ENCODE measurements around the gene CD40. TPM values are rescaled to one million over a fixed set of nuclear protein-coding genes. Genes with fewer than 3 reads are reported as not detected.

The CD40 gene
- total and polyA plus RNA-seq, 2 of the 8 experiments (the other 6 are each of a cell fraction or from before 2014, with no cell fraction given), result 14.5 to 18.8 TPM

- no peak for TF ChIP-seq KDM1A (IDR thresholded peaks at IDR 0.05; ENCODE audit: borderline replicate concordance, low read length)
- H3K14ac ChIP-seq (ENCODE audit: insufficient read length), result no peak overlapping the region
- H4K5ac ChIP-seq (ENCODE audit: insufficient read length, low read depth, low read length), result no peak overlapping the region
- no peak overlapping the region for H4K8ac ChIP-seq (ENCODE audit: extremely low read depth, insufficient read depth, low read length)
- H3K9me3 ChIP-seq (ENCODE audit: insufficient read depth in 2 of 2, low read depth in 1 of 2, low read length in 1 of 2), result no peaks in the 10 kb centered on the region
- H4K91ac ChIP-seq (replicated peaks; ENCODE audit: insufficient read length, low read length), result no peak overlapping the region
- 84% methylated on average over 6 of the region's 6 CpGs; no CpG with 5 or more reads in 1 of the 2 experiments for WGBS, 2 experiments (ENCODE audit: extremely low coverage in 1 of 2, insufficient coverage in 1 of 2, insufficient read length in 1 of 2, insufficient replicate concordance in 2 of 2, low coverage in 1 of 2, low lambda C conversion rate in 2 of 2, missing lambda C conversion rate in 1 of 2)
- H3K4me3 ChIP-seq (ENCODE audit: extremely low read depth in 1 of 4, insufficient read depth in 2 of 4, low read depth in 3 of 4, low read length in 4 of 4), result no peak overlapping the region
- no peak overlapping the region for H2AK5ac ChIP-seq (ENCODE audit: low read depth, low read length)
- H3K79me1 ChIP-seq (ENCODE audit: low read depth, low read length), result no peaks in the 10 kb centered on the region
- no peaks in the 10 kb centered on the region for H3K79me2 ChIP-seq (ENCODE audit: control insufficient read depth in 1 of 2, insufficient read depth in 2 of 2, low read length in 2 of 2)
- H3K36me3 ChIP-seq (ENCODE audit: control insufficient read depth in 2 of 4, insufficient read depth in 4 of 4, low read length in 3 of 4), result no peaks in the 10 kb centered on the region
- H3K4me1 ChIP-seq (replicated peaks in 1 of 4; ENCODE audit: control insufficient read depth in 3 of 4, insufficient read depth in 4 of 4, low read length in 3 of 4), result no peaks in the 10 kb centered on the region; a peak in 1 of 7 replicates
- no peak overlapping the region for H3K27ac ChIP-seq (ENCODE audit: low read depth, low read length)
- H2BK20ac ChIP-seq (ENCODE audit: low read length), result 0 out of 2 replicates have a peak overlapping the region, but pooled peaks have one; percentile 43
- no peak for FAIRE-seq
- H3K4me2 ChIP-seq (ENCODE audit: insufficient read depth in 1 of 2, low read depth in 2 of 2, low read length in 2 of 2), result no peak overlapping the region
- peaks cover 8 to 33% (median 32%) of the 10 kb centered on the region in 4 experiments for H3K27me3 ChIP-seq (replicated peaks in 1 of 4; ENCODE audit: control insufficient read depth in 3 of 4, extremely low read depth in 1 of 4, insufficient read depth in 3 of 4, low read length in 3 of 4)
- H4K20me1 ChIP-seq (replicated peaks in 1 of 2; ENCODE audit: control insufficient read depth in 1 of 2, insufficient read depth in 2 of 2, low read length in 2 of 2), result peaks cover 0 to 2% of the 10 kb centered on the region in 2 experiments
- no peak overlapping the region for H2BK5ac ChIP-seq (ENCODE audit: low read depth, low read length)
- H2BK120ac ChIP-seq (replicated peaks; ENCODE audit: low read depth, low read length), result no peak overlapping the region
- H3K23ac ChIP-seq (ENCODE audit: insufficient read length), result no peak overlapping the region
- no peak overlapping the region for H3K56ac ChIP-seq (replicated peaks; ENCODE audit: insufficient read length, low read depth, low read length)
- POLR2A ChIA-PET (ENCODE audit: partially characterized antibody), result no interaction called here
- CTCF ChIA-PET (ENCODE audit: partially characterized antibody), result interaction anchor here (0.8 to 18.5 kb wide), 10 partner anchors 18 to 177 kb away, joined by 3 to 233 read pairs (median 4); no protein-coding TSS in a partner anchor
- H3K9ac ChIP-seq (replicated peaks in 1 of 4; ENCODE audit: extremely low read depth in 1 of 4, low read depth in 3 of 4, low read length in 3 of 4), result no peak overlapping the region
- H3K23me2 ChIP-seq (ENCODE audit: low read depth, low read length), result peaks cover 2% of the 10 kb centered on the region; the same call in 1 of the 2 replicates
- H3K4ac ChIP-seq (replicated peaks; ENCODE audit: insufficient read length, low read depth, low read length), result no peak overlapping the region
- no peak overlapping the region for H2BK12ac ChIP-seq (ENCODE audit: low read depth, low read length)
- H2BK15ac ChIP-seq (ENCODE audit: low read length), result no peak overlapping the region
- no peak overlapping the region for H2AFZ ChIP-seq (ENCODE audit: low read length)
- DNase-seq (ENCODE audit: low read depth in 1 of 2, low spot score in 2 of 2), result no peak
- no peak overlapping the region for H3K18ac ChIP-seq (ENCODE audit: extremely low read depth, low read length)
These were observed 54.3 kb downstream of the CD40 start for GRCh38 chr20:46172455-46172854.

All from H1 (cell line).